Mesenchymal stem cell (in vitro differentiated cells and primary cell): Measurements from ENCODE around the gene B4GALT4.

Experiments used
- DNase-seq: peaks from one replicate; pipeline ENCODE4 v3.0.0-alpha.2; 2013
- H2AFZ ChIP-seq: one replicate; pipeline ENCODE4 v1.6.1; 2013; ENCODE audit warnings: low read depth, mild to moderate bottlenecking, control low read depth, inconsistent platforms, low read length, moderate library complexity
- H2AK5ac ChIP-seq: 2 replicates; pipeline ENCODE4 v1.6.1; 2013; ENCODE audit warnings: low read length, moderate library complexity, mild to moderate bottlenecking, inconsistent platforms; ENCODE audit not compliant: severe bottlenecking
- H2BK120ac ChIP-seq: one replicate; pipeline ENCODE4 v1.6.1; 2013; ENCODE audit warnings: low read depth, mild to moderate bottlenecking, inconsistent platforms, low read length, moderate library complexity
- H2BK12ac ChIP-seq, 2 experiments: one replicate each; pipeline ENCODE4 v1.6.1; 2013; ENCODE audit warnings: inconsistent platforms in 2 of 2, low read length in 2 of 2, mild to moderate bottlenecking in 2 of 2, moderate library complexity in 2 of 2, control low read depth in 1 of 2
- H2BK15ac ChIP-seq: one replicate; pipeline ENCODE4 v1.6.1; 2013; ENCODE audit warnings: mild to moderate bottlenecking, low read depth, inconsistent platforms; ENCODE audit not compliant: poor library complexity, severe bottlenecking
- H2BK5ac ChIP-seq: 2 replicates; pipeline ENCODE4 v1.6.1; 2013; ENCODE audit warnings: low read depth, mild to moderate bottlenecking, low read length, control low read depth, inconsistent platforms; ENCODE audit not compliant: poor library complexity, severe bottlenecking
- H3K14ac ChIP-seq, 2 experiments: one replicate each; pipeline ENCODE4 v1.6.1; 2013; ENCODE audit warnings: inconsistent platforms in 2 of 2, low read length in 2 of 2, control low read depth in 1 of 2, mild to moderate bottlenecking in 1 of 2, moderate library complexity in 1 of 2
- H3K18ac ChIP-seq, 2 experiments: one replicate each; pipeline ENCODE4 v1.6.1; 2013; ENCODE audit warnings: inconsistent platforms in 2 of 2, low read length in 2 of 2, control low read depth in 1 of 2, low read depth in 1 of 2, mild to moderate bottlenecking in 1 of 2
- H3K23ac ChIP-seq, 2 experiments: one replicate each; pipeline ENCODE4 v1.6.1; 2013; ENCODE audit warnings: inconsistent platforms in 2 of 2, low read length in 2 of 2, mild to moderate bottlenecking in 2 of 2, moderate library complexity in 2 of 2, control low read depth in 1 of 2
- H3K27ac ChIP-seq: 2 replicates; pipeline ENCODE4 v1.5.1; 2013; ENCODE audit warnings: mild to moderate bottlenecking, moderate library complexity, low read length, control low read depth, inconsistent platforms; ENCODE audit not compliant: poor library complexity, severe bottlenecking
- H3K27me3 ChIP-seq, 2 experiments: 2 replicates each; pipeline versions ENCODE4 v1.6.1 to v1.7.0; 2013; ENCODE audit warnings: low read length in 2 of 2, mild to moderate bottlenecking in 2 of 2, moderate library complexity in 2 of 2, control low read depth in 1 of 2, inconsistent platforms in 1 of 2; ENCODE audit not compliant: control insufficient read depth in 1 of 2, insufficient read depth in 1 of 2
- H3K36me3 ChIP-seq, 2 experiments: 2 replicates each; pipeline versions ENCODE4 v1.6.1 to v1.7.0; 2013; ENCODE audit warnings: low read length in 2 of 2, control low read depth in 1 of 2, inconsistent platforms in 1 of 2, low read depth in 1 of 2, mild to moderate bottlenecking in 1 of 2; ENCODE audit not compliant: insufficient read depth in 2 of 2, control insufficient read depth in 1 of 2
- H3K4ac ChIP-seq, 2 experiments: one replicate each; pipeline ENCODE4 v1.6.1; 2013; ENCODE audit warnings: inconsistent platforms in 2 of 2, low read length in 2 of 2, mild to moderate bottlenecking in 2 of 2, moderate library complexity in 2 of 2, control low read depth in 1 of 2, low read depth in 1 of 2
- H3K4me1 ChIP-seq: 2 replicates; pipeline ENCODE4 v1.6.1; 2013; ENCODE audit warnings: low read depth, low read length, control low read depth; ENCODE audit not compliant: control insufficient read depth, insufficient read depth
- H3K4me2 ChIP-seq: 2 replicates; pipeline ENCODE4 v1.6.1; 2013; ENCODE audit warnings: low read length, mild to moderate bottlenecking, inconsistent platforms; ENCODE audit not compliant: poor library complexity, severe bottlenecking
- H3K4me3 ChIP-seq, 2 experiments: 2 replicates each; pipeline versions ENCODE4 v1.5.1 to v1.7.0; 2013; ENCODE audit warnings: low read length in 2 of 2, mild to moderate bottlenecking in 2 of 2, control low read depth in 1 of 2, low read depth in 1 of 2; ENCODE audit not compliant: insufficient read depth in 1 of 2
- H3K79me1 ChIP-seq: replicated peaks from 2 replicates; pipeline ENCODE4 v1.6.1; 2013; ENCODE audit warnings: mild to moderate bottlenecking, control low read depth, low read length, inconsistent platforms; ENCODE audit not compliant: poor library complexity, severe bottlenecking
- H3K9ac ChIP-seq: 2 replicates; pipeline ENCODE4 v1.7.0; 2013; ENCODE audit warnings: mild to moderate bottlenecking, low read length, moderate library complexity
- H3K9me3 ChIP-seq: 2 replicates; pipeline ENCODE4 v1.7.0; 2013; ENCODE audit warnings: mild to moderate bottlenecking, low read length; ENCODE audit not compliant: control insufficient read depth
- H4K8ac ChIP-seq: one replicate; pipeline ENCODE4 v1.6.1; 2013; ENCODE audit warnings: inconsistent platforms, mild to moderate bottlenecking, low read length, moderate library complexity
- H4K91ac ChIP-seq: one replicate; pipeline ENCODE4 v1.6.1; 2013; ENCODE audit warnings: mild to moderate bottlenecking, low read length, inconsistent platforms
- WGBS: methylation state at CpG from one replicate; pipeline ENCODE4 v1.1.7; 2013; ENCODE audit warnings: mixed read lengths; 5-methylcytosine and 5-hydroxymethylcytosine counted together

B4GALT4 gene

DNA sequence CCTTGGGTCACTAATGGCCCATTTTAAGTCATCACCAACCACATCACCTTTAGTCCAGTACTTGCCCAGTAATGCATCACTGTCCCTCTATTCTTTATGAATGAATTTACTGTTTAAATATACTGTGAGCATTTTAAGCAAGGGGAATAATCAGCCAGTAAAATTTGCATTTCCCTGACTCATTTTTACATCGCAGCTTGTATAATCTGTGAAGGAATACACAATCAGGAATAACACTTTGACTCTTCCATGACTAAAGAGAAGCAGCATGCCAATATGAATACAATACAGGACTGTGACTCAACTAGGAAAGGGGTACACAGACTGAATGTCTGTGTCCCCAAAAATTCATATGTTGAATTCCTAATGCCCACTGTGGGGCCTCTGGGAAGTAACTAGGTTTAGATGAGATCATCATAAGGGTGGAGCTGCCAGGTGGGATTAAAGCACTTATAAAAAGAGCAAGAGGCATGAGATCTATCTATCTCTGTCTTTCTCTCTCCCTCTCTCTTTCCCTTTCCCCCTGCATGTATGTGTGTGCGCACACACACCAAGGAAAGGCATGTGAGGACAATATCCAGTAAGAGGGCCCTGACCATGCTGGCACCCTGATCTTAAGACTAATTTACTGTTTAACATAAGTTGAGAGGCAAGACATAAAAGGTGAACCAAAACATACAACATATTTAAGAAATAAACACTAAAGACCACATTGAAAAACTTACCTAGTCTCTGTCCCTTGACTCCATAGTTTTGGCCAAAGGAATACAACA lies 12.1 kb downstream of the B4GALT4 start:
- Histone ChIP-seq H2BK12ac (no peak overlapping the region), H3K18ac (no peak overlapping the region), H2AK5ac (no peak overlapping the region), H3K9ac (no peak overlapping the region), H4K91ac (no peak overlapping the region), H3K9me3 (no peaks in the 10 kb centered on the region), H2BK15ac (no peak overlapping the region), H2AFZ (no peak overlapping the region), H3K36me3 (peaks cover 37 to 78% of the 10 kb centered on the region in 2 experiments), H2BK120ac (no peak overlapping the region), H3K23ac (no peak overlapping the region), H3K4me3 (no peak overlapping the region), H3K79me1 (peaks cover 37% of the 10 kb centered on the region), H4K8ac (no peak overlapping the region), H3K14ac (no peak overlapping the region), H3K27me3 (no peaks in the 10 kb centered on the region), H3K27ac (no peak overlapping the region), H3K4me1 (no peaks in the 10 kb centered on the region), H3K4ac (no peak overlapping the region), H2BK5ac (no peak overlapping the region), H3K4me2 (no peak overlapping the region)
- WGBS = 95% methylated on average over 2 of the region's 2 CpGs
- DNase-seq = no peak

DNA sequence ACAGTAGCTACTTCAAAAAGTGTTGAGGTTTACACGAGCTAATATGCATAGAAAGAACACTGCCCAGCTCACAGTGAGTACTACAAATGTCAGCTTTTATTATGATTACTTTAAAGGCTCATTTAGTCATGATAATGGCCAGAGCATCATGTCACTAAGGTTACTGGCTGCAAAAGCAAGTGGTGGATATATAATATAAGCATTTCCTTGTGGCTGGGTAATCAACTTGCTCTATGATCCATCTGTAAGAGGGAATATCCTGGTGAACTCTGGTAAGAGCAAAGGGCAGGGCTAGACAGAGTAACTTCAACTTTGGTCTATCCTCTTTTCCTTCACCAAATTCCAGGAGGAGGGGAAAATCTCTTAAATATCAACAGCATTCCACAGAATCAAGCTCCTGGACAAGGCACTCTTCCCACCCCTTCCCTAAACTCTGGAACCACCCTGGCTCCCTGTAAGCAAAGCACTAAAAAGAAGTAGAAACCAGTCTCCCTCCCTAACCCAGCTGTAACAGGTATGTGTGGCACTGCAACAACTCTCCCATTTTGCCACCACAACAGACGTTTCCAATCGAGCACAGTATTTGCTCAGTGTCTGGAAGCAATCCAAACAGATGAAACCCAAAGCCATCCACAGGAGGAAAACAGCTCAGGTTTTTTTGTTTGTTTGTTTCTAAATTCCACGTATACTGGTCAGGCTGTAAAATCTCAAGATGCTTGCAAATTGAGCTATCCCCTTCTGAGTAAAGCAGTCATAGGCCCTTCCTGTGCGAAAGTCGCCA lies 13.4 kb downstream of the B4GALT4 start:
- Histone ChIP-seq H3K23ac (no peak overlapping the region), H2BK12ac (no peak overlapping the region), H4K91ac (no peak overlapping the region), H3K14ac (no peak overlapping the region), H3K4me1 (no peaks in the 10 kb centered on the region), H2AFZ (no peak overlapping the region), H3K4ac (no peak overlapping the region), H3K4me3 (no peak overlapping the region), H3K27me3 (no peaks in the 10 kb centered on the region), H2BK15ac (no peak overlapping the region), H4K8ac (no peak overlapping the region), H2BK5ac (no peak overlapping the region), H3K18ac (no peak overlapping the region), H2BK120ac (no peak overlapping the region), H2AK5ac (no peak overlapping the region), H3K9me3 (no peaks in the 10 kb centered on the region), H3K27ac (no peak overlapping the region), H3K79me1 (peaks cover 40% of the 10 kb centered on the region), H3K36me3 (peaks cover 42 to 82% of the 10 kb centered on the region in 2 experiments), H3K4me2 (no peak overlapping the region), H3K9ac (no peak overlapping the region)
- no peak for DNase-seq
- WGBS = 93% methylated on average over 5 of the region's 6 CpGs

- Histone ChIP-seq H3K23ac (no peak overlapping the region), H2BK5ac (no peak overlapping the region), H3K4me2 (no peak overlapping the region), H3K4ac (no peak overlapping the region), H3K79me1 (peaks cover 44% of the 10 kb centered on the region), H3K14ac (no peak overlapping the region), H2BK120ac (no peak overlapping the region), H3K27me3 (no peaks in the 10 kb centered on the region), H3K27ac (no peak overlapping the region), H2BK15ac (no peak overlapping the region), H2AFZ (no peak overlapping the region), H2AK5ac (no peak overlapping the region), H2BK12ac (no peak overlapping the region), H3K4me1 (no peaks in the 10 kb centered on the region), H4K91ac (no peak overlapping the region), H3K9ac (no peak overlapping the region), H3K36me3 (peaks cover 47 to 77% of the 10 kb centered on the region in 2 experiments), H3K9me3 (no peaks in the 10 kb centered on the region), H3K18ac (no peak overlapping the region), H4K8ac (no peak overlapping the region), H3K4me3 (no peak overlapping the region)
- DNase-seq = no peak
- 100% methylated on average over 2 of the region's 3 CpGs for whole genome bisulfite sequencing
These were observed 15.6 kb downstream of the B4GALT4 start for GRCh38 chr3:119225121-119225520.

DNA sequence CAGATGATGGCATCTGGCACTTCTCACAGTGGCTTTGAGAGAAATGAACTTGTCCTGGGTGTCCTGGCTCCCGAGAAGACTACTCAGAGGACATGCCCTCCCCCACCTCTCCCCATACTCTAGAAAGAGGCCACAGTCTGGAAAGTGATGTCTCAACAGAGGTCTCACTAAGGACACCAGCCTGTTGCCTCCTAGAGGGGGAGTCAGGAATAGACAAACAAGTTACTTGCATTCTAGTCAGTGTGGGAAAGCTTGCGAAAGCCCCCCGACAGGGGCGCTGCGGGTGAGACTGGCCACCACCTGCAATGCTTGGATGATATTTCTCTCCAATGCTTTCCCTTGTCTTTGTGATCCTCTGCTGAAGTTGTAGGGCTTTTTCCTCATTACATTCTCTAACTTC lies 17.2 kb downstream of the B4GALT4 start:
- Histone ChIP-seq H2AK5ac (no peak overlapping the region), H2BK15ac (no peak overlapping the region), H3K18ac (no peak overlapping the region), H2BK5ac (no peak overlapping the region), H3K4me1 (no peaks in the 10 kb centered on the region), H2BK120ac (no peak overlapping the region), H3K27ac (no peak overlapping the region), H3K9ac (no peak overlapping the region), H3K36me3 (peaks cover 46 to 75% of the 10 kb centered on the region in 2 experiments), H2AFZ (no peak overlapping the region), H3K79me1 (peaks cover 40% of the 10 kb centered on the region), H4K91ac (no peak overlapping the region), H3K4ac (no peak overlapping the region), H4K8ac (no peak overlapping the region), H3K4me3 (no peak overlapping the region), H2BK12ac (no peak overlapping the region), H3K27me3 (no peaks in the 10 kb centered on the region), H3K14ac (no peak overlapping the region), H3K9me3 (no peaks in the 10 kb centered on the region), H3K4me2 (no peak overlapping the region), H3K23ac (no peak overlapping the region)
- no peak for DNase-seq
- 98% methylated on average over 4 of the region's 5 CpGs for WGBS
